Cardiac septum (tissue), 1 donor: ENCODE results near the gene NRROS. TPM values are rescaled to one million over a fixed set of nuclear protein-coding genes. Genes with fewer than 3 reads are reported as not detected.
A peak's percentile ranks its signal among the peaks of the same experiment; 100 is the strongest.
"Not testable (repeated sequence)": the region's sequence is repeated elsewhere in the genome, so short reads cannot be mapped to it uniquely, and the experiment has no call there.

Source experiments
- DNase-seq: peaks from one replicate; pipeline ENCODE4 v3.0.0-alpha.2; 2020; ENCODE audit warnings: low spot score
- intact Hi-C: fragments of 100-400 bp; cut with DNase I; formaldehyde crosslinking; loops from one replicate; pipeline ENCODE4 v1.14.0; 2022
- total RNA-seq: library from RNA; stranded (reverse); fragmentation: NEBNext Ultra II Directional; extraction: Animal tissue kit (Norgen Biotek cat#: 25700); gene quantifications from one replicate; pipeline ENCODE4 v1.2.1, GENCODE V29; 2021
- donor health status: DM: no; HTN: no; CAD: no.

The NRROS gene
- total RNA-seq, 1 donor from 2014 or later = 2.6 TPM

DNA sequence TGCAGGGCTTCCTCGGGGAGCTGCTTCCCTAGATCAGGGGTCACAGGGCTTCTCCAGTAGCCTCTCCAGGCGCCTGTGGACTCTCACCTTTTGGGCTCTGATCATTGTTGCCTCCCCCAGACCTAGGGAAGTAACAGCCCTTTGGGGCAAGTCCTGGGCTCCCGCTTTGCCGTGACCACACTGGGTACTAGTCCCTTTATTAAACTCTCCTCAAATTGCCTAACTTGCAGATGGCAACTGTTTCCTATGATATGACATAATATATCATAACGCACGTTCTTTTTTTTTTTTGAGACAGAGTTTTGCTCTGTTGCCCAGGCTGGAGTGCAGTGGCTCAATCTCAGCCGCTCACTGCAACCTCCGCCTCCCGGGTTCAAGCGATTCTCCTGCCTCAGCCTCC is 17.9 kb upstream of the NRROS start:
- intact Hi-C loops = no loop called here
- no peak for DNase-seq

DNA sequence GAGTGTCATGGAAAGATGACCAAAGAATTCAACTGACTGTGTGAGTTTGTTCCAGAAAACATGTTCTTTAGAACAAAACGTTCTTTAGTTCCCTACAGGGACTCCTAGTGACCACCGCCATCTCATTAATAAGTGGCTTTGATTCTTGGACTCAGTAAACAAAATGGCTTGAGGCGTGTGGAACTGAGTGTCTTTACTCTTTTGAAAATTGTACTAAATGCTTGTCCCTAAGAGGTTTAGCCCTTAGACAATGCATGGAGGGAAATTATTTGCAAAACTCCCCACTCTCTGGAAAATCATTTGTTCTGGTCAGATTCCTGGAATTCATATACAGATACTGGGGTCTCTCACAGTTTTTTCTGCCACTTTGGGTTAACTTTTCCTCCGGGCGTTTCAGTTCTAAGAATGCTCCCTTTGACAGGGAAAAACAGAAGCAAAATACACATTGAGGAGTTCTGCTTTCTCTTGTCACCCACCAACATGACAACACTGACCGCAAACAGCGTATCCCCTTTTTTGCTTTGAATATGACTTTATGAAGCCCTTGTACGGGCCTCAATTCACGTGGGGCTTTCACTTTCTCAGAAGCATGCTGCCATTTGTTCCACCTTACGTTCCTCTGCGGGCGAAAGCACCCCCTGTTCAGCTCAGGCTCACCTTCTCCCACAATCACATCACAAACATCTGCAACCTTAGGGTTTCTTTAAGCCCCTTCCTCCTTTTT is 15.3 kb upstream of the NRROS start:
- intact Hi-C loops = no loop called here
- no peak for DNase-seq

DNA sequence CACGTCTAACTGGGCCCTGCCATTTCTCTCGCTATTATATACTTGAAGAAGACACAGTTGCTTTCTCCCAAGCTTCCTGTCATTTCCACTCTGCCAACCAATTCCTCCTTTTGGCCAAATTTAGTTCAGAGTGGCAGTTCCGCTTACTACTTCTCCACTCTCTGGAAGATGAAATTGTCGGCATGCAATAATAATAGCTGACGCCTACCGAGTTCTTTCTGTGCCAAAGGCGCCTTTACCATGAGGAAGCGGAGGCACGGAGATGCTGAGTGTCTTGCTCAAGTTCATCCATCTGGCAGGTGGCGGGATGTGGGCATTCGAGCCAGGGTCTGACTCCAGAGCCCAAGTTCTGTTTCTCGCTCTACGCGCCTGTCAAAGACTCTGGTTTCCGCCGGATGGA is 14.6 kb upstream of the NRROS start:
- intact Hi-C loops = no loop called here
- no peak for DNase-seq

DNA sequence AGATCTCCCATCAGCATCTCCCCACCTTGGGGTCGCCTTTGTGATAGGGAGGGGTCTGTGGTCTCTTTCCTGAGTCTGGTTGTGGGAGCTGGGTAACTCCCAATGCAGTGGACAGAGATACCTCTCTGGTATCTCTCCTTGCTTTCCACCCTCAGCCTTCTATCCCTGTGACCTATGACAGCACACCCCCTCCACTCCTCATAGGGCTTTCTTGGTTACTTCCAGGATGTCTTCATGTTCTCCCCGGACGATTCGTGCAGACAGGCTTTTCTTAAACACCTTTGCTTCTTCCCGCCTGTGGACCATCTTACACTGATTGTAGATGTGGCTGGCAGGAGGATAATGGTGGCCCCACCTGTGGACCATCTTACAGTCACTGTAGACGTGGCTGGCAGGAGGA is 14.2 kb upstream of the NRROS start:
- DNase-seq = no peak
- intact Hi-C loops = no loop called here

DNA sequence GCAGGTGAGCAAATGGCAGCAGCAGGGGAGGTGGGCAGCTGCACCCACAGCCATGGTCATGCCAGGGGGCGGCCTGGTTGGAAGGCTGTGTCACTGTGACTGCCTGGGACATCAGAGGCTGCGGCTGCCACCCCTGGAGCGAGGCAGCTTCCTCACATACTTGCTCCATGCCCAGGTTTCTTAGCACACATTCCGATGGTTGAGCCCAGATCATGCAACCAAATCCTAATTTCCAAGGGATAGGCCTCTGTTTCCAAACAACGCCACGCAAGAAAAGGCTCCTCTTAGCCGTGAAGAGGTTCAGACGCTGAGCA is 11.6 kb upstream of the NRROS start:
- DNase-seq = no peak

DNA sequence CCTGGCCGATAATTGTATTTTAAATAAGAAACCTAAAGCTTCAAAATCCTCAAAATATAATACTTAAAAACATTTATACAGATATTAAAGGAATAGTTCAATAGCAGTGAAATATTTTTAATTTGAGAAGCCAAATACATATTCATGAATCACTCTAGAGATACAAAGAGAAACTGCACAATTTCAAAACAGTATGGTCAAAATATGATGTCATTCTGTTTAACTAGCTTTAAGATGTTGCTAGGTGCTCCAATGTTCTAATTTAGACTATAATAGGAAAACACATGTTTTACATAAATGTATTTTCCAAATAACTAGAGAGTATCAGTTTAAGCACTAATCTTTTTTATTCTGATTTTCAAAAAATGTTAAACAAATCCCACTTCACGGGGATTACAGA is 10.3 kb upstream of the NRROS start:
- intact Hi-C loops = no loop called here
- DNase-seq = no peak

More for the DNA sequence above, 11.6 kb upstream of the NRROS start:
- intact Hi-C loops = no loop called here

DNA sequence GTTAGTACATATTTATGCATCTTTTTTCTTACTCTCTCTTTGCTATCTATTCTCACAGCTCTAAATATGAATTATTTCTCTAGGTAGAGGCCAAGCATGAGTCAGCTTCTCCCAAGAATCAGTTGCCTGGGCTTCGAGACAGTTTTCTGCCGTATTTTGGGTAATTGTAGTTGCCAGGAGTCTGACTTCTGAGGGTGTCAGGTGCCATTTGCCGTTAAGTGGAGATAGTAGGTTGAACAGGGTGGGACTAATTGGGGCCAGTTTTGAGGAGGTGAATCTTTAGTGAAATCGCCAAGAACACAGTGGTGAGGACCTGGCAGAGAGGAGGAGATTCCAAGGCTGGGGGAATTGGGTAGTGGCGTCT is 7.8 kb upstream of the NRROS start:
- intact Hi-C loops = loop anchor here (2.0 kb wide), 1 partner anchor 19 kb away; no protein-coding TSS in a partner anchor
- no peak for DNase-seq

DNA sequence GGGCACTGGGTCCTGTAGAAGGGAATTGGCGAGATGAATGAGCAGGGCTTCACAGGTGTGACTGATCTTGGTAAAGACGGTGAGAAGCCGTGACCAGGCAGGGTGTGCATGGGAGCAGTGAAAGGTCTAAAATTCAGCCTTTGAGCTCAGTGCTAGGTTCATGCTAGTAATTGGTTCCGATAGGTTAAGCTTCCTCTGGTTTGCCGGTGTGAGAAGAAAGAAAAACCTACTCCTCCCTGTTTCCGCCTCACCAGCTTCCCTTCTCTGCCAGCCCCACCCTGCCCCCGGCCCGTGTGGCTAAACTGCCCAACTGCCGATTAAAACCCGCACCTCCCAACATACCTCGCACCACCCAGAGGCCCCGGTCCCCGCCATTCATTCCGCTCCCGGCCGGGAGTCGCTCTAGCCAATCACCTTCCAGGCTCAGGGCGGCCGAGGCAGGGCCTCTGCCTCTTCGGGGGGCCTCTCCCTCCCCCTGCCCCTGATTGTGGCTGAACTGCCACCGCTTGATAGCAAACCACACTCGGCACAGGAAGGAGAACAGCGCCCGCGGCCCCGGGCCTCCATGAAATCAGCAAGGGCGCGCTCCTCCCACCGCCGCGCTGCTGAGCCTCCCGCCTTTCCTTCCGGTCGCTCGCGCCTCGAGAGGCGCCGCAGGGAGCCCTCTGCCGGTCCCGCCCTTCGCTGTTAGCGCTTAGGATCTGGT is 7.3 kb upstream of the NRROS start:
- intact Hi-C loops = loop anchor here (2.0 kb wide), 1 partner anchor 19 kb away; no protein-coding TSS in a partner anchor

DNA sequence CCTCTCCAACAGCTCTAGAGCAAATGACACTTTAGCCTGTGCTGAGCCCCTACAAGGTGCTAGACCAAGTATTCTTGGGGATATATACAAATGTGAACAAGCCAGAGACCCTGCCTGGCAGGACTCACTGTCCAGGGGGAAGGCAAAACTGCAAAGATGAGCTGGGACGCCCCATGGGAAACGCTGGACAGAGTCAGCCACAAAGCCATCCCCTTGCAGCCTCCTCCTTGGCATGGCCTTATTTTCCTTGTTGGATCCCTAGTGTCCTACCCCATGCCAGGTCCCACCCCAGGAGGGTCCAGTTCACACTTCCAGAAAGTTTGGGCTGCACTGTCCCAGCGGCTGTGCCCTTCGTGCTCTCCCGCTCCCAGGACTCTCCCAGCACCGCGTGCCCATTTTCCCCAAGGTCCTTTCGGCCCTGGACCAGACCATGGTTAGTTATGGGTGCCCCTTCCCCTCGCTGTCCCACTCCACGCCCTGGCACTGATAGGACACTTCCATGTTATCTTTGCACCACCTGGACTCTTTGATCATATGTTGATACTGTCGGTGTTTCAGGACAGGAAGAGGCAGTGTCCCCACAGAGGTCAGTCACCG is 5.8 kb upstream of the NRROS start:
- DNase-seq = no peak
- intact Hi-C loops = loop anchor here (2.0 kb wide), 1 partner anchor 21 kb away; no protein-coding TSS in a partner anchor

More for the DNA sequence above, 7.3 kb upstream of the NRROS start:
- DNase-seq = peak; percentile 96

DNA sequence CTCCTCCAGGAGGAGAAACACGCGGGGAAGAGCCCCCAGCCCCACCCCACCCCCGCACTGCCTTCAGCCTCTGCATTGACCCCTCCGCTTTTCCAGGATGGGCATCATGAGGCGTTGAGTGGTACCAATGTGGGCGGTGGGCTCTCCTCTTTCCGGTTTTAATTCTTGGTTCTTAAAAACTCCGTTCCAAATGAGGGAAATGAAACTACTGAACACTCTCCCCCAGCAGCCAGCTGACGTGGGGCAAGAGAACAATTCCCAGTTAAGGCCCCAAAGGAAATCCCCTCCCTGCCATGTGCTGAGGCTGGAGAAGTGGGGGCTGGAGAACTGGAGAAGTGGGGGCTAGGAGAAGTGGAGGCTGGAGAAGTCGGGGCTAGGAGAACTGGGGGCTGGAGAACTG is 5.3 kb upstream of the NRROS start:
- DNase-seq = no peak
- intact Hi-C loops = no loop called here

DNA sequence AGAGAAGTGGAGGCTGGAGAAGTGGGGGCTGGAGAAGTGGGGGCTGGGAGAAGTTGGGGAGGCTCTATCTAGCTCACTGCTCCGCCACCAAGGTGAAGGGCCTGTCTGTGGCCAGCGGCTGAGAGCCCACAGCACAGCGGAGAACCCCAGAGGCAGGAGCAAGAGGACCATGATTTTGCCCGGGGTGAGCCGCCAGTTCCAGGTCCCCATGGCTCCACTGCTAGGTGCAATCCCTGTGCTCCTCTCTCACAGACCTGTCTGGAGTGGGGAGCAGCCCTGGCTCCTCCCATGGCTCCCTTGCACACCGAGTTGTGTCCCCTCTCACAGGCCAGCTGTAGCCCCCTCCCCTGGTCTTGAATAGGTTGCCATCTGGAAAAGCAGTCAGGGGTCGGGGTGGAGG is 4.7 kb upstream of the NRROS start:
- DNase-seq = no peak
- intact Hi-C loops = no loop called here

DNA sequence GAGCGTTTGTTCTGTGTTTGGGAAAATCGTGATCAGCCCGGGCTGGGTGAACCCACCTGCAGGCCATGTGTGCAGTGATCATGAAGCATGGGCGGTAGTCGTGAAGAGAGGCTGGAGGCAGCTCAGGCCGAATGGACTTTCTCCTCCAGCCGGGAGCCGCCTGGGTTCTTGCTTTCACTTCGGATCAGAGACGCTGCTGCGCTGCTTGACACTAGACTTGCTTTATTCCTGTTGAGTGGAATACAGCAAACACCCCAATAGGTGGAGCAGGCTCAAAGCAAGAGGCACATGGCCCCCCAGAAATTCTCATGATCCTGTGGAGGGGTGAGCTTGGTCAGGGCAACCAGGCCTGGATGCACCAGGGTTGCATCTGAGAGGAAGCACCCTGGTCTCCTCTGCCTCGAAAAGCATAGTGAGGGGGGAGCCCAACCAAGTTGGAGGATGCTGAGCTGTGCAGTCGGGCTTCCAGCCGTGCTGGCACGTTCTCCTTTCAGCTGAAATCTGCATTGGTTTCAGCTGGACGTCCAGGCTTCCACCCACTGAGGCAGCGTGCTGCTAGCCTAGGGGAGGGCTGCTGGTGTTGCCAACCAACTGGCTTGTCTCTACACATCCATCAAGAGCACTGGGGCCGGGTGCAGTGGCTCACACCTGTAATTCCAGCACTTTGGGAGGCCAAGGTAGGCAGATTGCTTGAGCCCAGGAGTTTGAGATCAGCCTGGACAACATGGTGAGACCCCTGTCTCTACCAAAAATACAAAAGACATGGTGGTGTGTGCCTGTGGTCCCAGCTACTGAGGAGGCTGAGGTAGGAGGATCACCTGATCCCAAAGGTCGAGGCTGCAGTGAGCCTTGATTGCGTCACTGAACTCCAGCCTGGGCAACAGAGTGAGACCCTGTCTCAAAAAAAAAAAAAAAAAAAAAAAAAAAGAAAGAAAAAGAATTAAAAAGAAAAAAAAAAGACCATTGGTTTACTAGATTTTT is 2.8 kb upstream of the NRROS start:
- DNase-seq = no peak
- intact Hi-C loops = no loop called here

DNA sequence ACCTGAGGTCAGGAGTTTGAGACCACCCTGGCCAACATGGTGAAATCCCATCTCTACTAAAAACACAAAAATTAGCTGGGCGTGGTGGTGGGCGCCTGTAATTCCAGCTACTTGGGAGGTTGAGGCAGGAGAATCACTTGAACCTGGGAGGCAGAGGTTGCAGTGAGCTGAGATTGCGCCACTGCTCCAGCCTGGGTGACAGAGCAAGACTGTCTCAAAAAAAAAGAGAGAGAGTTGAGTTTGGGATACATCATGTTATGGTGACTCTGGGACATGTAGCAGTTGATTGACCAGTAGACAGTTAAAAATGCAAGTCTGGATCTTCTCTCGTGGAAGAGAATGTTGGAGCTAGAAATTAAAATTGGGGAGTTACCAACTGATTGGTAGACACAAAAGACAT is 1.6 kb upstream of the NRROS start:
- intact Hi-C loops, DNase-seq: not testable (repeated sequence)

DNA sequence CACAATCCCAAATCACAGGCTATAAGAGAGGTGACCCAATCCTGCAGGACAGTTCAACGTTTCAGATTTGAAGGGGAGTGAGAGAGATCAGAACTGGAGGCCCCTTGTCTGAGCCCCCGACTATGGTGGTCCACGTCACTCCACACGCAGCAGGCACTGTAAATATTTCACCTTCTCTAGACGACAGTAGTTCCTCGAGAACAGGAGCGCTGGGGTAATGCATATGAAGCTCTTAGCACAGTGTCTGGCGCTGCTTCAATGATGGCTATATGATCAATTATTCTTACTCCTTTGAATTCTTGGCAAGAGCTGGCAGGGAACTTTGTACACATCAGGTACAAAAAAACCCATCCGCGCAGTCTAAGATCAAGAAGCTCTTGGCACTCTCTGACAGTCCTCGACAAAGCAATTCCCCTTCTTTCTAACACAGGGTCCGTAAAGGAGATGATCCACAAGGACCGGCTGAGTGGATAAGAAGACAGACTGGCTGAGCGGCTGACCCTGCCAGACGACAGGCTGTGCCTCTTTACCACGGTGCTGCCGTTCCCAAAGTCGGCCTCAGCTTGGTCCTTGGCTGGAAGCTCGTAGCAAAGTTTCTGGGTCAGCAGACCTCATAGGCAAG is 522 bp upstream of the NRROS start:
- no peak for DNase-seq
- intact Hi-C loops = no loop called here

DNA sequence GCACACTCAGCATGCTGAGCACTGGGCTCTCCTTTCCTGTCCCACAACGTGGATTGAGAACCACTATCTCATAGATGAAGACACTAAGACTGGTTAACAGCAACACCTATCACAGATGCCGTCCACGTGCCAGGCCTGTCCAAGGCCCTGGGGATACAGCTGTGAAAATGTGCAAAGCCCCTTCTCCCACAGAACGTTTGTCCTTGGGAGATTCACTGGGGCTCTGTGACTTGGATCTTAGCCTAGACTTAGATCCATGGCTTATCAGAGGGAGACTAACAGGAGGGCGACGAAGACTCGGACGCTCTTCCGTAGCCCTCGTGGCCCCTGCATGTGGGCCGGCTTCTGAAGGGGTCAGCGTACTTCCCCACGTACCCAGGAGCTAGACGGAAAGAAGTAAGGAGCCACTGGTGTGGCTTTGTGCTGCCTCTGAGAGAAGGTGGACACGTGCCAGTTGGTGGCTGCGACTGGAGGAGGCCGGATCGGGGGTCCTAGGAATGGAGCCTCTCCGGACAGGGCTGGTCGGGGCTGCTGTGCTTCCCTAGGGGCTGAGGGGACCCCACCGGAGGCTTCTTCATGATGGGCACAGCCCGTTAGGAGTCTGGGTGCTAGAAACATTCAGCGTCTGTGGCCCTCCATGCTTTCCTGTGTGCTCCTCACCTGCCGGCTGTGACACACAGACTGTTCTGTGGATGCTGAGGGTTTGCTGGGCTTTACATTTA is 964 bp downstream of the NRROS start:
- no peak for DNase-seq
- intact Hi-C loops = no loop called here

DNA sequence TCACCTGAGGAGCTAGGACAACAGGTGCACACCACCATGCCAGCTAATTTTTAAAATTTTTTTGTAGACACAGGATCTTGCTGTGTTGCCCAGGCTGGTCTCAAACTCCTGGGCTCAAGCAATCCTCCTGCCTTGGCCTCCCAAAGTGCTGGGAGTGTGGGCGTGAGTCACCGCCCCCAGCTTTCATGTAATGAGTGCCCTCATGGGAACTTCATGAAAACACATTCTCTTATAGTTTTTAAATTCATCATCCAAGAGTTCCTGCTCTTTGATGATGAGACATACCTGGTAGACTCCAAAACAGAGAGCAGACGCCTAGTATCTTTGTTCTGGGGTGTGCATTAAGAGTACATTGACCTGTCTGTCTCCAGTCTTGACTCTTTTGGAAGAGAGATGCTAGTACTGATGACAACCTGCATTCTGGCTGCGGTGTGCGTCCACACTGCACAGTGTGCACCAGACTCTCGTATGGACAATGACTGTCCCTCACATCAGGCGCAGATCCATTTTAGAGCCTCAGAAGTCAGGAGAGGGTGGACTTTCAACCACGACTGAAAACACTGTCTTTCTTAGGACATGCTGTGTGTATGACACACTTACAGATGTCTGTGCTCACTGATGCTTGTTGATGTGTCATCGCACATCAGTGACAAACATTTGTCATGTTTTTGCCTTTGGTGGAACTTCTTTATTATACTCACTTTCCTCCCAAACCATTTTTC is 2.0 kb downstream of the NRROS start:
- intact Hi-C loops = no loop called here
- DNase-seq = no peak

DNA sequence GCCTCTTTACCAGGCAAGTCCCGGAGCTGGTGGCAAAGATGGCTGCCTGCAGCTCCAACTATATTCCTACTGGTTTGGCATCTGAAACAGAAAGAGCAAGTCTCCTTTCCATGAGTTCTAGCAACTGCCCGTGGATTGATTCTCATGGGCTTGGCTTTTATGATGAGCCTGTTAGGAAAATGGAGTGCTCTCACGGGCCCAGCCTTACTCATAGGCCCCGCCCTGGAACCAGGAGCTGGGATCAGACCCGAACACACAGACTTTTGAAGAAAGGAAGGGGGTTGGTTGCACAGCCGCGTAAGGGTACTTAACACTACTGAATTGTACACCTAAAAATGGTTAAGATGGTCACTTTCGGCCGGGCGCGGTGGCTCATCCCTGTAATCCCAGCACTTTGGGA is 2.9 kb downstream of the NRROS start:
- intact Hi-C loops = no loop called here
- no peak for DNase-seq

DNA sequence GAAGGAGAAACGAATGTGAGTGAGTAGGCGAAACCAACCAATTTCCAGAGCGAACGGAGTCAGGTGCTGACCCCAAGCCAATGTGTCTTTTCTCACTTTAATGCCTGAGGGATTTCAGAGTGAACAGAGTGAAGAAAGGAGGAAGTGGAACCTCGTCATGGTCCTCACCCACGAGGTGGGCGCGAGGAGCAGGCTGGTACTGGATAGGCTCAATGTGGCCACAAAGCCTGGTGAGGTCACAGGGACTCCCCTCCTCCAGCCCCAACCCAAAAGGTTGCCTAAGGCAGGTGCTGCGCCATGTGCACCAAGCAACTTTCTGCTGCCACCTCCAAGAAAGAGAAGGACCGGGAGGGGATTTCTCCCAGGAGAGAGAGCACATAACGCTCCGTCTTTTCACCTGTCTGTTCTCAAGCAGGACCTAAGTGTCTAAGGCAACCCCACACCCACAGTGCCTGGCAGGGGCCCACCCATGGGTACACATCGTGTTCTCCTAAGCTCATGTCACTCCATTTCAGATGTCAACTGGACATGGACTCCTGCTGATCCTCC is 3.8 kb downstream of the NRROS start:
- DNase-seq = peak; percentile 74
- intact Hi-C loops = no loop called here
